HG02763 (cell line): ENCODE results near the gene TSC22D2.

ENCODE experiments used
- ATAC-seq: cut with Tn5 transposase; IDR thresholded peaks from one replicate; pipeline ENCODE4 v1.9.1; 2021; ENCODE audit warnings: mild to moderate bottlenecking, moderate library complexity; ENCODE audit not compliant: unreplicated experiment

TSC22D2 gene

DNA sequence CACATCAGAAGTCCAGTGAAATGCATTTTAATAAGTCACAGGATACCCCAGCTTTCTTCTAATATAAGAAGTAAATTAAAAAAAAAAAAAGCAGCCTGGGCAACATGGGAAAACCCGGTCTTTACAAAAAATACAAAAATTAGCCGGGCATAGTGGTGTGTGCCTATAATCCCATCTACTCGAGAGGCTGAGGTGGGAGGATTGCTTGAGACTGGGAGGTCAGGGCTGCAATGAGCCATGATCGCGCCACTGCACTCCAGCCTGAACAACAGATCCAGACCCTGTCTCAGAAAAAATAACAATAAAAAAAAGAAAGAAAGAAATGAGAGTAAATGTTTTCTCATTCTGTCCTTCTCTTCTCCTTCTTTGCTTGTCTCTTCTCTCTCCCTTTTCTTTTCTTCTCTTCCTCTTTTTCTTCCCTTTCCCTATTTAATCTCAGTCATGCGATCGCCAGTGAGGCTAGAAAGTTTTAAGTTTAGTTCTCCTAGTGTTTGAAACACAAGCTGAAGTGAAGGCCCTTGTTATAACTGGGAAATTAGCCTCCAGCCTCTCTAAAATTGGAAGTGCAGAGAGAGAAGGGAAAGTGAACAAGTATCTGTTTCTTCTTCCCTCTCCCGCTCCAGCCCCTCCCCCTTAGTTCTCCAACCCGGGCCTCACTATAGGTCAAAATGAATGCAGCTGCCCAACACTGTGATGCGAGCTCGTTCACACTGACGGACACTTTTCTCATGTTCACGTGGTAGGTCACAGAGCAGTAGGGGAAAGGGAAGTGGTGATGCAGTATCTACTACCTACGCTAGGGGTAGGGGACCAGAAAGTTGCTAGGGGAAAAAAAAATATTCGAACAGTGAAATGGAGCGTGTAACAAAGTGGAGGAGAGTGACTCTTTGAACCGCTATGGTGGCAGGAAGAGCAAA lies 23.5 kb upstream of the TSC22D2 start:
- peak; percentile 98 for ATAC-seq

DNA sequence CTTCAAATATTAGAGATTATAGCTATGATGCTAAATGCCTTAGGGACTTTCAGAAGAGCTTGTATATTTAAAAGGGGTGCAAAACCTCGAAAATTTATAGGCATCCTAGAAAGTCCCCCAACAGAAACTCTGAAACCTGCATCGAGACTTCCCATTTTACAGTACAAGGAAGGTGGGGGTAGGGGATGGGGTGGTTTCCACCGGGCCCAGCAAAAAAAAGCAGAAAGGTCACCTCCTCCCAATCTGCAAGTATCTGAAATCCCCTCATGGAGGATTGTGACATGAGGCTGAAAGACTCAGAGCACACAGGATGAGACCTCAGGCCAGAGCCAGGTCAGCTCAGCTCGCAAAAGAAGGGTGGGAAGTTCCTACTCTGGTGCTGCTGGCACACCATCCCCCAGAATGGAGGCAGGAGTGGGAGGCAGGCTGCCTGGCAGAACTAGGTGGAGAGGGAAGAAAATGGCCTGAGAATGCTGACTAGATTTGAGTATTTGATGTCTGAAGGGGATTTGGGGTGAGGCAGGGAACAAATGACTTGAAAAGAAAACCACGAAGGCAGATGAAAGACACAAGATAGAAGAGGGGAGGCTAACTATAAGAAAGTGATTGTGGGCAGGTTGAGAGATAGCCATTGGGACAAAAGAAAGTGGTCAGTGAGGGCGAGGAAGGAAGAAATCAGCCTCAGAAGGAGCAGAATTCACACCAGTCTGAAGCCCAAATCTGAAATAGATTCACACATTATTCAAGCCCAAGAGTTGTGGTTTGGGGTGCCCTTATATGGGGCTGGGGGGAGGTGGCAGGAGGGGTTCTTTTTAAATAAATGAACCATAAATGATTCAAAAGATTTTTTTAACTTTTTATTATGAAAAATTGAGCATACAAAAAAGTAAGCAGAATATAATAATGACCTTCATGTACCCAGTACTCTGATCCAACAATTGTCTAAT lies 22.5 kb upstream of the TSC22D2 start:
- ATAC-seq = peak; percentile 31

DNA sequence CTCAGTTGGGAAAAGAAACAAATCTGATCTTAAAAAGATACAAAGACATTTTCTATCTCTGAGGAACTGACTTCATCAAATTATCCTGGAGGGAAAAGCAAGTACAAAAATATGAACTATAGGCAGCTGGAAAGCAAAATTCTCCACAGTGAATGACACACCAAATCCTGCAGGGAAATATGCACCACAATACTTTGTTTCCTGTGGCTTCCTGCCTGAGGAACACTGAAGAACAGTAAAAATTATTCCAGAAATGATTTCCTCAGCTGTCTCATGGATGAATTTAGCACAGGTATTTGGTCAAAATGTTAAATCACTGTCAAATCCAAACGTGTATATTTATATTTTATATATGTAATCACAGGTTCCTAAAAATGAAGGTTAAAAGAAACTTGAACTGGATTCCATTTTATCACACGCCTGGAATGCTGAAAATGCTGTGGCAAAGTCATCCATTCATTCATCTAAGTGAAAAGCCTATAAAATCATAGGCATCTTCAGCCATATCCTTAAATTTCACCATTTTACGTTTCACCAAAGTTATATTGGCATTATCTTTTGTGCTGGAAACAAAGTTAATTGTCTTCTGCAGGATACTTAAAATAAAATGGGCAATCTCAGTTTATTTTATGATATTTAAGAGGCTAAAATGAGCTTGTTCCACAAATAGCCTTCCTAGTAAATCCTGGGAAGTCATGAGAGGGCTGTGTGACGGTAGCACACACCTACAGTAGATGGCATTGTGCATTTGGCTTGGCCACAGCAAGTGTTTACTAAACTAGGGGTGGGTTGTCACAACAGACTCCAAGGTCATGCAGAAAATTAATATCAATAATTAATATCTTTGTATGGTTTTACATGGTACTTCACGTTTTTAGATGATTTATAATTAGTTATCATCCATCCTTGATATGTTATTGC lies 19.3 kb upstream of the TSC22D2 start:
- ATAC-seq = no peak

DNA sequence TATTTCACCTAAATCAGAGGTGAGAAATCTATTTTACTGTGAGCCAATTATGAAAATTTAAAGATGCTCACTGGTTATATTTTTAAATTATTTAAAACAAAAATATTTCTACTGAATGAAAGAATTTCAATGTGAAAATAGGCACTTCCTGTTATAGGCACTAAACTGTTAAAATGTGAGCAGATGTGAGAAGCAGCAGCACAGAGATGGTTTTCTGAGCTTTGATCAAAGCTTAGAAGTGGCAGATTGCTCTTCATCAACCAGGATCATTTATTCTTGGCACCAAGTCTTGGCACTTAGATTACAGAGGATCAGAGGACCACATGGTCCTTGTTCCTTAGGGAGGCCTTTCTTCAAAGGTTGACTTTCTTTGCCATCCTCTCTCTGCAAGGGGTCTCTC lies 18.0 kb upstream of the TSC22D2 start:
- no peak for ATAC-seq

DNA sequence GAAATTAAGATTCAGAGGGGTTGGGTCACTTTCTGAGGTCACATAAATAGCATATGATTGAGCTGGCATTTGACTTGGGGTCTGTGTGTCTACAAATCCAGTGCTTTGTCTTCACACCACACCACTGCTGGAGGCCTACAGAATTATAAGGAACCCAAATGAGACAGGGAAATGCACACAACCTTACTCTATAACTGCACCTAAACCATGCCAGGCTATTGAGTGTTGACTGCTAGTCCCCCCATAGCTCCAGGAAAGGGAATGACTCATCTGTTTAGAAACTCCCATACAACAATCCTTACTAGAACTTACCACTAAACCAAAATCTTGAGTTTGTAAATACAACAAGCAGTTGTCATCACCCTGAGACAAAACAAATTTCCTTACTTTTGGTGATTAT lies 16.9 kb upstream of the TSC22D2 start:
- no peak for ATAC-seq

DNA sequence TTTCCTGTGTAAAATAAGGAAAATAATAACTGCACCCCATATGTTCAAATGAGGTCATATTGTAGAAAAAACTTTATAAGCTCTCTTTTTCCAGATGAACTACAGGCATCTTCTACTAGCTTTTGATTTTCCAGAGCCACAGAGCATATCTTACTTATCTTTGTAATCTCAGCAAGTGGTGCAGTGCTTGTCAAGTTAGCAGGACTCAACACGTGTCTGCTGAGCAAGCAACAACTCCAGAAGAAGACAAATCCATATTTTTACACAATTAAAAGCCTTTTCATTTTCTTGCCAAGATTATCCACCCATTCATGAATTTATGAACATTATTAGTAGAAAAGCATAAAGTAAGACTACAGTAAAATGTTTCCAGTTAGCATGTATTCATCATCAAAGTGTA lies 14.4 kb upstream of the TSC22D2 start:
- no peak for ATAC-seq

DNA sequence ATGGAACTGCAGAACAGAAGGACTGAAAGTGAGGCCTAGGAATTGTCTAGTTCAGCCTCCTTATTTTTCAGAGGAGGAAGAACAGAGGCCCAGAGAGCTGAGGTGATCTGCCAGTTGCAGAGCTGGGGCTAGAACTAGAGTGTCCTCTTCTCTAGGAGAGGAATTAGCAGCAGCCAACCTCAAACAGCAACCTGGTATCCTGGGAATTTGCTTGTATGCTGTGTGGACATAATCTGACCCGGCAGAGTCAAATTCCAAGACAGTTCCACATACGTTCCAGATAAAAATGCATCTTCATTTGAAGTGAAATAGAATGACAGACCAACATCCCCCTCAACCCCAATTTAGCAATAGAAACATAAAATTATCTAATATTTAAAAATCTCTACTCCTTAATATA lies 13.5 kb upstream of the TSC22D2 start:
- no peak for ATAC-seq

DNA sequence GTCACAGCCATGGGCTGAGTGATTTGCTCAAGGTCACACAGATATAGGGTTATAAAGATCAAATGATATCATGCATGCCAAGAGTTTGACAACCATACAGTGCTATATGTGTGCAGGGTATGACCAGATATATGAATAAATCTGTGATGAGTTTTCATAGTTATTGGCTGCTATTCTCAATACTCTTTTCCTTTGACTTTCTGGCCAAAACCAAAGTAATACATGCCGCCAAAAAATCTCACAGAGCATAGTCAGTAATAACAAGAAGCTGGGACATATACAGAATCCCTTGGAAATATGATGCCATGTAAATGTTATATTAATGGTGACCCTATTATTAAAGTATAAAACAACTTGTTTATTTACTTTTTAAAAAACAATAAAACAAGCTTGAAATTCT lies 11.6 kb upstream of the TSC22D2 start:
- ATAC-seq = no peak

DNA sequence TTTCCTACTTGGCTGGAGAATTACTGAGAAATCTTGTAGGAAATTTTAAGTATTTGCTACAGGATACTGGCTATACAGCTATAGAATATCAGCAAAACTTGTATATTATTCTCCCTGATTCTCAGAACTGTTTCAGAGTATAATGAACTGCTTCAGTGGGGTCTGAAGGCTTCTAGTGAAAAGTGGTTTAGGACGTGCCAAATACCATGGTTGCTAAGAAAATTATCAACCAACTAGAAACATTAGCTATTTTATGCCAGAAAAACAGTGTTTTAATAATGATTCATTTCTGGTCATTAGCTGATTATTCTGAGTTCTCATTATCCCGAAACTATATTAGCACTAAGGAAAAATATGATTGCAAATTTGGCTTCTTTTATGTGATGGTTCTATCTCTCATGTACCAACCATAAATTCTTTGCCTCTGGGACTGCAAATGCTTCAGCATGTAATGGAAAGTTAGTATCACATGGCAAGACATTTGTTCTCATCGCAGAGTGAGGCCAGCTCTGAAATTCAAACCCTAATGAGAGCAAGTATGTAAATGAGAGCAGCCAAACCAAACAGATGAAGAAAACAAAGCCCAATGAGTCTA lies 11.0 kb upstream of the TSC22D2 start:
- no peak for ATAC-seq

DNA sequence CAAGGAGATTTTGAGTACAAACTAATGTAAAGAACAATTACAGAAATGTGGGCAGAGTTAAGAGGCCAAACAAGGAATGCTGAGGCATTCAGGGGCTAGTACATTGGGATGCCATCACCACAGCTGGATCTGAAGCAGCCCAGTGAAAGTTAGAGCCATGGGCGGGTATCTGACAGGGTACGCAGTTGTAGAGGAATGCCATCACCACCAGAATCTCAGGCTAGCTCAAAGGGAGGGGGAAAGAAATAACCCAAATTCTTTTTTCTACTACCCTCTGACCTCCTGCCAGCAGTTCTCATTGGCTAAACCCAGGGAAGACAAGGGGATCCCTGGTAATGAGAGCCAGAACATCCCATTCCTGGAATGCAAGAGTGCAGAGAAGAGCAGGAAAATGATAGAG lies 9.0 kb upstream of the TSC22D2 start:
- ATAC-seq = no peak

DNA sequence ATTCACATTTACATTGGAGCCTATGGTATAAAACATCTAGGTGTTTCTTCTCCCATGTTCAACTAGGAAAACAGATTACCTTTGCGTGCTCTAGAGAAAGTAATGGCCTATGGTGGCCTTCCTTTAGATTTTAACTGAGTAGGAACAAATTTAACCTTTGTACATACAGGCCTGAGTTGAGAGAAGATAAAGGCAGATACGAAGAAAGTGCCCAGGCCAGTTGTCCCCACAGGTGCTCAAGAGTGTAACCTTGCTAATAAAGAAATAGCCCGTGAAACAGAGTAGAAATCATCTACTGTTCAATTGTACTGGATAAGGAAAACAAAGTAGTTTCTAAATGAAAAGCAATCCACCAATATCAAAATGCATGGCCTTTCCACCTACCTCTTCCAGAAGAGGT lies 6.8 kb upstream of the TSC22D2 start:
- no peak for ATAC-seq

DNA sequence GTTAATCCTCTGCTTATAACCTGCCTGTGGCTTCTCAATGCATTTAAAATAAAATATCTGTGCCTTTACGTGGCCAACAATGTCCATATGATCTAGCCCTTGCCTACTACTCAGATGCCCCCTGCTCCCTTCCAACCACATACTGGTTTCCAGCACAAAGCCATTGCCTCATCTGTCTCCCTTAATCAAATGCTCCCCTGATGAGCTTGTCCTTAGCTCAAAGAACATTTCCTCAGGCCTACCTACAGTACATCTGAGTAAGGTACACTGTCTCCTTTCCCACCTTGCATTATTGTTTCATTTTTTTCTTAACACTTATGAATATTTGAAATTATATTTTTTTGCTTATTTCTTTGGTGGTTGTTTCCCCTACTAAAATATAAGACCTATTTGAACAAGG lies 5.9 kb upstream of the TSC22D2 start:
- no peak for ATAC-seq

DNA sequence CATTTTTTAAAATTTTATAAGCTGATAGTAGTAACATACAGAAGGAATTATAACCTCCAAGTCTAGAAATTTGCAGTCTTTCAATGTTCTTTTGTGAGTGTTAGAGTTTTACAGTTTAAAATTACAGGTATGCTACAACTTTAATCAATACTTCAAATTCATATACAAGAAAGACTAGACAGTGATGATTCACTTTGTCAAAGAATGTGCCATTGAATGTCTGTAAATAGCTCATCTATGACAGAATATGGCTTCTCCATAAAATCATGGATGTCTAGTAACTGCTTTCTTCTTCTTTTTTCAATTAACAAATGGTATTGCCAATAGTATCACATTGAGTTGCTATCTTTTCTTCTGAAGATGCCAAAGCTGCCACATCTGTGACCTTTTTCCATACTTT lies 4.1 kb upstream of the TSC22D2 start:
- no peak for ATAC-seq

DNA sequence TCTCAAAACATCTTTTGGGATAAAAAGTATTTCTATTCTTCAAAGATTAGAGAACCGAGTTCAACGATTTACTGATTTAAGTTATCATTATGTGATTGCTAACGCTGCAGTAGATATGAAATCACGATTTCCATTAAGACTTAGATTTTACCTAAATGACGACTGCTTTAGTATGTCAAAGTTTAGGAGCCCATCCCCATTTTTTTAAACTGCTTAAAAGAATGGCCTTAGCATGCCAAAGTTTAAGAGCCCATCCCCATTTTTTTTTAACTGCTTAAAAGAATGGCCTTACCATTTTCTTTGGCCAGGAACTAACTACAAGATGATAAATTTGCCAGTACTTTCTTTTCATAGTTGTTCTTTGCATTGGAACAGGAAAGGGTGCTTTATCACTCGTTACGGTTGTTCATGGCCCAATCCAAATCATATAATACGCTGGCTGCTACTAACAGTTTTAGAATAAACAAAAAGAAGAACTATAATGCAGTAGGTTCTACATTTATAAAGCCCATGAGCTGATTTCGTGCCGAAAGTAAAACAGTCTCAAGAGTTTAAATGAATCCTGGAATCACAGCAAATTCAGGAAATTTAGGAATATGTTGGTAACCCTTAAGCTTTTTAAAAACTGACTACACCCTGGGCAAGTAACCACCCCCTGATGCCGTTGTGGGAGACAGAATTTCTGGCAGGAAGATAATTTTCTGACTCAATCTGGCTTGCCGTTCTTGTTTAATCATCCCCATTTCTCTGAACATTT lies 869 bp upstream of the TSC22D2 start:
- no peak for ATAC-seq

DNA sequence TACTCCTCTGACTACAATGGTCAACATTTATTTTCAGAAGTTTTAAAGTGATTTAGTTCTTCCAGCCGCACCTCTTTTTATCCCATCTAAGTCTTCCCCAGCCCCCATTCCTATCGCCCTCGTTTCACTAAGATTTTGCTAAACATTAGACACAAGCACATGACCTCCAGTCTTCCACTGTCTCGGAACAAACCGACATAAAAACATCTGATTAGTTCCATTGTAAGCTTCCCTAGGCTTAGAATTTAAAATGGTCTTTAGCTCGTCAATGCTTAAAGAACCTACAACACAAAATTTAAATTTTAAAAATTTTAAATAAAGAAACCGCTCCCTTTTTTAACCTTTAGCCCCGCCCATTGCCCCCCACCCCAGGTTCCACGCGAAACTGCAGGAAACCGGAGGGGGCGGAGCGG lies 284 bp upstream of the TSC22D2 start:
- ATAC-seq = peak; percentile 11

DNA sequence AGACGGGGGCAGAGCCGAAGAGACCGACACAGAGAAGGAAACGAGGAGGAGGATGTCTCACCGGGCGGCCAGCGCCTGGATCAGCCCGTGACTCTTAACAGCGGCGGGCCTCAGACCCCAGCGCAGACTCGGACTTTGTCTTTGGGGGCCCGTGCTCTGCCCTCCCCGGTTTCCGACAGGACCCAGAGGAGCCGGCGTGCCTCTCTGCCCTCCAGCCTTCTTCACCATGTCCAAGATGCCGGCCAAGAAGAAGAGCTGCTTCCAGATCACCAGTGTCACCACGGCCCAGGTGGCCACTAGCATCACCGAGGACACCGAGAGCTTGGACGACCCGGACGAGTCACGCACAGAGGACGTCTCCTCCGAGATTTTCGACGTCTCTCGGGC lies 1.0 kb downstream of the TSC22D2 start:
- no peak for ATAC-seq

DNA sequence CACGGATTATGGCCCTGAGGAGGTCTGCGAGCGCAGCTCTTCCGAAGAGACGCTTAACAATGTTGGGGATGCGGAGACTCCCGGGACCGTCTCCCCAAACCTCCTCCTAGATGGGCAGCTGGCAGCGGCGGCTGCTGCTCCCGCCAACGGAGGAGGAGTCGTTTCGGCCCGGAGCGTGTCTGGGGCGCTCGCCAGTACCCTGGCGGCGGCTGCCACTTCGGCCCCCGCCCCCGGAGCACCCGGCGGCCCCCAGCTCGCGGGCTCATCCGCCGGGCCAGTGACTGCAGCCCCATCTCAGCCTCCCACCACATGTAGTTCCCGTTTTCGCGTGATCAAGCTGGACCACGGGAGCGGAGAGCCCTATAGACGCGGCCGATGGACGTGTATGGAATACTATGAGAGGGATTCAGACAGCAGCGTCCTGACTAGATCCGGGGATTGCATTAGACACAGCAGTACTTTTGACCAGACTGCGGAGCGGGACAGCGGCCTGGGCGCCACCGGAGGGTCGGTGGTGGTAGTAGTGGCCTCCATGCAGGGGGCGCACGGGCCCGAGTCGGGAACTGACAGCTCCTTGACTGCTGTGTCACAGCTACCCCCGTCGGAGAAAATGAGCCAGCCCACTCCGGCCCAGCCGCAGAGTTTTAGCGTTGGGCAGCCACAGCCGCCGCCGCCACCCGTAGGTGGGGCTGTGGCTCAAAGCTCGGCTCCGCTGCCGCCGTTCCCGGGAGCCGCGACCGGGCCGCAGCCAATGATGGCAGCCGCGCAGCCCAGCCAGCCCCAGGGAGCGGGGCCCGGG lies 1.6 kb downstream of the TSC22D2 start:
- ATAC-seq = peak; percentile 33

DNA sequence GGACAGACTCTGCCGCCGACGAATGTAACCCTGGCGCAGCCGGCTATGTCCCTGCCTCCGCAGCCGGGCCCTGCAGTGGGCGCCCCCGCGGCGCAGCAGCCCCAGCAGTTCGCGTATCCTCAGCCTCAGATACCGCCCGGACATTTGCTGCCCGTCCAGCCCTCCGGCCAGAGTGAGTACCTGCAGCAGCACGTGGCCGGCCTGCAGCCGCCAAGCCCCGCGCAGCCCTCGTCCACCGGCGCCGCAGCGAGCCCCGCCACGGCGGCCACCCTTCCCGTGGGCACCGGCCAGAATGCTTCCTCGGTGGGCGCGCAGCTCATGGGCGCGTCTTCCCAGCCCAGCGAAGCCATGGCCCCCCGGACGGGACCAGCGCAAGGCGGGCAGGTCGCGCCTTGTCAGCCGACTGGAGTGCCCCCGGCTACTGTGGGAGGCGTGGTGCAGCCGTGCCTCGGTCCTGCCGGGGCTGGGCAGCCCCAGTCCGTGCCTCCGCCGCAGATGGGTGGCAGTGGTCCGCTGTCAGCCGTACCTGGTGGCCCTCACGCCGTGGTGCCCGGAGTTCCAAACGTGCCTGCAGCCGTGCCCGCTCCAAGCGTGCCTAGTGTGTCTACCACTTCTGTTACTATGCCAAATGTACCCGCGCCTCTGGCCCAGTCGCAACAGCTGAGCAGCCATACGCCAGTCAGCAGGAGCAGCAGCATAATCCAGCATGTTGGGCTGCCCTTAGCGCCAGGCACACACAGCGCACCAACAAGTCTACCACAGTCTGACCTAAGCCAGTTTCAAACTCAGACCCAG lies 2.4 kb downstream of the TSC22D2 start:
- no peak for ATAC-seq
